ENCODE measurements around the gene ZNF804B.

ZNF804B gene

GRCh38 chr7:88842201-88842600 lies 82.7 kb downstream of the ZNF804B start:
- DNase-seq = no peak

GRCh38 chr7:88845091-88845490 lies 85.6 kb downstream of the ZNF804B start:
- DNase-seq = no peak

- no peak for DNase-seq
Measured at GRCh38 chr7:88851220-88851619, 91.7 kb downstream of the ZNF804B start.

- no peak for DNase-seq
Measured at GRCh38 chr7:88859288-88859687, 99.8 kb downstream of the ZNF804B start.

GRCh38 chr7:88866265-88866863 lies 106.9 kb downstream of the ZNF804B start:
- DNase-seq = no peak

- DNase-seq = no peak
Measured at GRCh38 chr7:88867158-88867557, 107.7 kb downstream of the ZNF804B start.

- DNase-seq = no peak
Measured at GRCh38 chr7:88868456-88868855, 109.0 kb downstream of the ZNF804B start.

GRCh38 chr7:88881136-88881535 lies 121.6 kb downstream of the ZNF804B start:
- no peak for DNase-seq

GRCh38 chr7:88885131-88885530 lies 125.6 kb downstream of the ZNF804B start:
- no peak for DNase-seq

- DNase-seq = no peak
Measured at GRCh38 chr7:88888684-88889083, 129.2 kb downstream of the ZNF804B start.

GRCh38 chr7:88910516-88910915 lies 151.0 kb downstream of the ZNF804B start:
- DNase-seq = no peak

- no peak for DNase-seq
Measured at GRCh38 chr7:88912852-88913251, 153.4 kb downstream of the ZNF804B start.

- no peak for DNase-seq
Measured at GRCh38 chr7:88915615-88916014, 156.1 kb downstream of the ZNF804B start.

GRCh38 chr7:88919478-88920131 lies 160.1 kb downstream of the ZNF804B start:
- no peak for DNase-seq

- DNase-seq = no peak
Measured at GRCh38 chr7:88922944-88923343, 163.4 kb downstream of the ZNF804B start.

GRCh38 chr7:88928276-88928675 lies 168.8 kb downstream of the ZNF804B start:
- DNase-seq = no peak

- DNase-seq = no peak
Measured at GRCh38 chr7:88929719-88930118, 170.2 kb downstream of the ZNF804B start.

- no peak for DNase-seq
Measured at GRCh38 chr7:88933285-88933684, 173.8 kb downstream of the ZNF804B start.

GRCh38 chr7:88942815-88943501 lies 183.5 kb downstream of the ZNF804B start:
- no peak for DNase-seq

- DNase-seq = no peak
Measured at GRCh38 chr7:88951826-88952225, 192.3 kb downstream of the ZNF804B start.

GRCh38 chr7:88964418-88964817 lies 204.9 kb downstream of the ZNF804B start:
- DNase-seq = no peak

- no peak for DNase-seq
Measured at GRCh38 chr7:88965371-88965770, 205.9 kb downstream of the ZNF804B start.

- DNase-seq = no peak
Measured at GRCh38 chr7:88967432-88967831, 207.9 kb downstream of the ZNF804B start.

GRCh38 chr7:88969167-88969566 lies 209.7 kb downstream of the ZNF804B start:
- DNase-seq = no peak

Data from CD4-positive, alpha-beta T cell treated with Interleukin-21 for 1 hour (primary cell).